8988T (cell line): ENCODE data around the gene LTBP1.

Experiments used
- DNase-seq: peaks from one replicate; pipeline ENCODE4 v3.0.0; 2011

LTBP1 gene

GRCh38 chr2:33448220-33448899 lies 501.6 kb downstream of the LTBP1 start:
- DNase-seq: no peak
